K562 (cell line): ENCODE results near the gene NTN3. TPM values are rescaled to one million over a fixed set of nuclear protein-coding genes. Genes with fewer than 3 reads are reported as not detected.
A peak's percentile ranks its signal among the peaks of the same experiment; 100 is the strongest.

Experiments
- ATAC-seq: fragments of 200-7000 bp; cut with Tn5 transposase; 3 replicates; pipeline ENCODE4 v1.9.1; 2020; ENCODE audit warnings: moderate library complexity
- BruUV-seq: library from RNA; stranded (reverse); fragments of 400-500 nt; replicated peaks from 2 replicates; lab custom pipeline; 2021; lab: Mats Ljungman, UMichigan
- CTCF ChIA-PET: fragments of 300-600 bp; formaldehyde crosslinking; extraction: SDS; loops from one replicate; lab custom pipeline; 2021; ENCODE audit warnings: low intra/inter-chr PET ratio; lab: Yijun Ruan, JAX
- POLR2A ChIA-PET: fragments of 300-600, 350-650 bp; sonication (Branson Sonifier 250); formaldehyde crosslinking; extraction: SDS; loops from one replicate; lab custom pipeline; 2021; ENCODE audit warnings: antibody characterized with exemption, inconsistent platforms; lab: Yijun Ruan, JAX
- DNase-seq, 4 experiments: peaks; one replicate each; pipeline versions ENCODE4 v3.0.0 to v3.0.0-alpha.2; 2011 to 2018; ENCODE audit warnings: low spot score in 3 of 4, mixed read lengths in 3 of 4; ENCODE audit errors: extremely low read depth in 1 of 4
- FAIRE-seq: peaks from 2 replicates; lab custom pipeline; 2011; peaks lifted over from hg19 to GRCh38; lab: Jason Lieb, UNC
- H2AFZ ChIP-seq: 2 replicates; pipeline ENCODE4 v1.6.0; 2011; ENCODE audit warnings: low read depth, low read length, control low read depth, inconsistent platforms
- H3K27ac ChIP-seq: fragments of 200-600 bp; 3 replicates; pipeline ENCODE4 v1.8.0; 2011; ENCODE audit warnings: low read depth, mild to moderate bottlenecking, control low read depth, inconsistent platforms, low read length, moderate library complexity, mixed read lengths; ENCODE audit errors: extremely low read depth
- H3K27me3 ChIP-seq, 2 experiments: fragments of 300-600 bp in 1 of 2; 2 replicates in 1 of 2; 3 replicates in 1 of 2; pipeline versions ENCODE4 v1.6.0 to v1.8.0; 2011; ENCODE audit warnings: inconsistent platforms in 2 of 2, low read length in 2 of 2, mild to moderate bottlenecking in 1 of 2, mixed read lengths in 1 of 2, moderate library complexity in 1 of 2; ENCODE audit not compliant: control insufficient read depth in 2 of 2, insufficient read depth in 2 of 2
- H3K36me3 ChIP-seq: fragments of 300-600 bp; 3 replicates; pipeline ENCODE4 v1.8.0; 2011; ENCODE audit warnings: mild to moderate bottlenecking, low read length, inconsistent platforms; ENCODE audit not compliant: control insufficient read depth, insufficient read depth
- H3K4me1 ChIP-seq, 2 experiments: fragments of 200-600 bp in 1 of 2; replicated peaks in 1 of 2; 2 replicates in 1 of 2; 3 replicates in 1 of 2; pipeline versions ENCODE4 v1.5.1 to v1.8.0; 2011; ENCODE audit warnings: inconsistent platforms in 2 of 2, low read length in 2 of 2, mild to moderate bottlenecking in 1 of 2, mixed read lengths in 1 of 2, moderate library complexity in 1 of 2; ENCODE audit not compliant: control insufficient read depth in 2 of 2, insufficient read depth in 2 of 2
- H3K4me2 ChIP-seq: 2 replicates; pipeline ENCODE4 v1.6.1; 2011; ENCODE audit warnings: low read length, control low read depth, inconsistent platforms, mixed read lengths; ENCODE audit not compliant: insufficient read depth
- H3K4me3 ChIP-seq: fragments of 200-600 bp; sonication (generic), shearing (Covaris generic); 2 replicates; pipeline ENCODE4 v1.5.1; 2016; ENCODE audit warnings: control low read depth, inconsistent platforms
- H3K79me2 ChIP-seq: fragments of 200-600 bp; 3 replicates; pipeline ENCODE4 v1.8.0; 2011; ENCODE audit warnings: low read length, inconsistent platforms; ENCODE audit not compliant: control insufficient read depth, insufficient read depth
- H3K9ac ChIP-seq, 2 experiments: 2 replicates each; pipeline versions ENCODE4 v1.6.0 to v1.6.1; 2011; ENCODE audit warnings: low read depth in 2 of 2, low read length in 2 of 2, control low read depth in 1 of 2, inconsistent platforms in 1 of 2, mild to moderate bottlenecking in 1 of 2, mixed read lengths in 1 of 2; ENCODE audit not compliant: insufficient read depth in 1 of 2
- H3K9me1 ChIP-seq: one replicate; pipeline ENCODE4 v1.6.0; 2011; ENCODE audit warnings: inconsistent platforms, mild to moderate bottlenecking, low read length, moderate library complexity; ENCODE audit not compliant: control insufficient read depth, insufficient read depth
- H3K9me3 ChIP-seq: replicated peaks from 2 replicates; pipeline ENCODE4 v1.5.1; 2011; ENCODE audit warnings: low read depth, low read length, inconsistent platforms; ENCODE audit not compliant: control insufficient read depth, insufficient read depth
- H4K20me1 ChIP-seq: replicated peaks from 2 replicates; pipeline ENCODE4 v1.6.1; 2011; ENCODE audit warnings: low read length, inconsistent platforms, mixed read lengths; ENCODE audit not compliant: control insufficient read depth, insufficient read depth
- ATF7 ChIP-seq: fragments of 450-650 bp; IDR thresholded peaks from 2 replicates; pipeline ENCODE4 v1.7.1; 2014; ENCODE audit warnings: mild to moderate bottlenecking, moderate library complexity
- C11orf30 ChIP-seq: fragments of 450-650 bp; IDR thresholded peaks from 2 replicates; pipeline ENCODE4 v1.6.1; 2016; ENCODE audit warnings: low read depth, mild to moderate bottlenecking
- CEBPG ChIP-seq, 3 experiments: fragments of 200-800 bp in 1 of 3; sonication (Bioruptor generic) in 1 of 3; sonication (generic) in 1 of 3; formaldehyde crosslinking in 1 of 3; IDR thresholded peaks in 2 of 3; conservative IDR thresholded peaks in 1 of 3; 2 replicates each; pipeline versions ENCODE4 v1.6.1 to v1.8.0; 2016 to 2022; ENCODE audit warnings: missing compliant biosample characterization in 2 of 3, missing genetic modification characterization in 2 of 3, mild to moderate bottlenecking in 1 of 3, missing genetic modification reagents in 1 of 3
- DACH1 ChIP-seq: fragments of 450-650 bp; IDR thresholded peaks from 2 replicates; pipeline ENCODE4 v1.6.1; 2018; ENCODE audit not compliant: partially characterized antibody
- HMGXB4 ChIP-seq: sonication (generic); formaldehyde crosslinking; IDR thresholded peaks from 2 replicates; pipeline ENCODE4 v1.8.1; 2023; ENCODE audit warnings: mild to moderate bottlenecking, missing genetic modification reagents
- MCM5 ChIP-seq: fragments of 450-650 bp; IDR thresholded peaks from 2 replicates; pipeline ENCODE4 v1.6.1; 2016; ENCODE audit warnings: low read depth
- NCOA1 ChIP-seq: fragments of 450-650 bp; IDR thresholded peaks from 2 replicates; pipeline ENCODE4 v1.6.1; 2016; ENCODE audit warnings: low read depth
- POLR2A ChIP-seq: fragments of 450-650 bp; conservative IDR thresholded peaks from 2 replicates; pipeline ENCODE4 v1.6.1; 2016
- POLR2B ChIP-seq: fragments of 450-650 bp; IDR thresholded peaks from 2 replicates; pipeline ENCODE4 v1.6.1; 2018; ENCODE audit warnings: low read depth; ENCODE audit not compliant: partially characterized antibody
- POLR2G ChIP-seq: fragments of 200-400 bp; formaldehyde crosslinking; IDR thresholded peaks from 2 replicates; pipeline ENCODE4 v1.6.1; 2017; ENCODE audit warnings: low read depth, mild to moderate bottlenecking, antibody characterized with exemption, low read length, moderate library complexity
- TAL1 ChIP-seq: fragments of 450-650 bp; IDR thresholded peaks from 2 replicates; pipeline ENCODE4 v1.6.1; 2016; ENCODE audit warnings: mild to moderate bottlenecking
- THAP12 ChIP-seq: fragments of 250-450 bp; sonication (Bioruptor Pico); IDR thresholded peaks from 2 replicates; pipeline ENCODE4 v1.9.0; 2021; ENCODE audit warnings: mild to moderate bottlenecking, inconsistent platforms
- ZBED1 ChIP-seq: IDR thresholded peaks from 2 replicates; pipeline ENCODE4 v1.6.1; 2014
- ZNF316 ChIP-seq: fragments of 450-650 bp; IDR thresholded peaks from 2 replicates; pipeline ENCODE4 v1.6.1; 2016
- WGBS: fragments of 100-300 bp; shearing (Covaris generic); methylation state at CpG from one replicate; pipeline ENCODE4 v1.1.6; 2016; ENCODE audit warnings: low coverage, mixed read lengths; ENCODE audit not compliant: insufficient coverage; ENCODE audit errors: missing lambda C conversion rate; 5-methylcytosine and 5-hydroxymethylcytosine counted together
- in situ Hi-C: fragments of 300-500 bp; cut with MboI; formaldehyde crosslinking; loops from 4 replicates; pipeline ENCODE4 v1.15.0; 2018; ENCODE audit warnings: inconsistent platforms, mixed read lengths
- intact Hi-C: fragments of 100-400 bp; cut with micrococcal nuclease; formaldehyde crosslinking; loops from 2 replicates; pipeline ENCODE4 v1.14.2; 2022
- polyA plus RNA-seq, 8 experiments: library from polyadenylated mRNA; depleted of rRNA in 4 of 8; stranded (reverse) in 5 of 8; unstranded in 3 of 8; fragments of >200 nt; fragmentation: Nextera tagmentation in 2 of 8; fragmentation: Illumina TruSeq in 1 of 8; extraction: Ambion mirVana in 2 of 8; extraction: Trizol in 1 of 8; gene quantifications; 2 replicates each; pipeline versions ENCODE4 v1.2.1 to v1.2.3, GENCODE V29; 2011 to 2014; ENCODE audit warnings: inconsistent platforms in 1 of 8, missing spikeins in 1 of 8
- total RNA-seq, 7 experiments: library from RNA; depleted of rRNA in 6 of 7; stranded (reverse); fragments of >200 nt in 6 of 7; fragmentation: Illumina TruSeq in 2 of 7; extraction: Trizol in 2 of 7; gene quantifications; 2 replicates each; pipeline versions ENCODE4 v1.2.1 to v1.2.3, GENCODE V29; 2011 to 2021; ENCODE audit warnings: low replicate concordance in 1 of 7
- TF ChIP-seq, protein P1 (sequence below): sonication (generic); formaldehyde crosslinking; IDR thresholded peaks from 2 replicates; pipeline ENCODE4 v1.8.1; 2022; ENCODE audit warnings: missing genetic modification reagents

The NTN3 gene
- total and polyA plus RNA-seq, 9 of the 15 experiments (the other 6 are each of a cell fraction or from before 2014, with no cell fraction given), result not detected

GRCh38 chr16:2458887-2459646, 12.0 kb upstream of the NTN3 start:
- Histone ChIP-seq H3K9me3 (no peaks in the 10 kb centered on the region), H3K27ac (peak overlapping the region; percentile 50)
- no TSS peak for BruUV-seq

More at GRCh38 chr16:2458887-2459646, 12.0 kb upstream of the NTN3 start:
- ATAC-seq, result no peak; the same call in none of the 3 replicates
- TF ChIP-seq ZNF316 (peak; percentile 64; the same call in 1 of the 2 replicates), TAL1 (no peak), MCM5 (no peak), C11orf30 (peak; percentile 38; the same call in 1 of the 2 replicates), POLR2B (peak; percentile 68), HMGXB4 (0 out of 2 replicates have a peak, but pooled peaks have one; percentile 27), NCOA1 (no peak), DACH1 (no peak), ZBED1 (no peak), POLR2A (peak; percentile 76; the same call in 1 of the 2 replicates), ATF7 (no peak), POLR2G (peak; percentile 0; the same call in 1 of the 2 replicates), CEBPG (CRISPR knock-in tag; IDR thresholded peaks at IDR 0.05) (no peak), CEBPG (tag; conservative IDR thresholded peaks at IDR 0.05 in 1 of 2, IDR thresholded peaks at IDR 0.05 in 1 of 2) (no peak), THAP12 (CRISPR knock-in tag) (0 out of 2 replicates have a peak, but pooled peaks have one; percentile 20)
- TF ChIP-seq, protein P1, sequence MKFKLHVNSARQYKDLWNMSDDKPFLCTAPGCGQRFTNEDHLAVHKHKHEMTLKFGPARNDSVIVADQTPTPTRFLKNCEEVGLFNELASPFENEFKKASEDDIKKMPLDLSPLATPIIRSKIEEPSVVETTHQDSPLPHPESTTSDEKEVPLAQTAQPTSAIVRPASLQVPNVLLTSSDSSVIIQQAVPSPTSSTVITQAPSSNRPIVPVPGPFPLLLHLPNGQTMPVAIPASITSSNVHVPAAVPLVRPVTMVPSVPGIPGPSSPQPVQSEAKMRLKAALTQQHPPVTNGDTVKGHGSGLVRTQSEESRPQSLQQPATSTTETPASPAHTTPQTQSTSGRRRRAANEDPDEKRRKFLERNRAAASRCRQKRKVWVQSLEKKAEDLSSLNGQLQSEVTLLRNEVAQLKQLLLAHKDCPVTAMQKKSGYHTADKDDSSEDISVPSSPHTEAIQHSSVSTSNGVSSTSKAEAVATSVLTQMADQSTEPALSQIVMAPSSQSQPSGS (CRISPR knock-in tag), result no peak
- WGBS, result 16% methylated on average over 16 of the region's 18 CpGs
- intact Hi-C loops, result no loop called here
- peaks cover 10 to 73% of the 10 kb centered on the region in 2 experiments; a peak in 4 of 5 replicates for H3K4me1 ChIP-seq
- H3K27me3 ChIP-seq, result no peaks in the 10 kb centered on the region
- in situ Hi-C loops, result no loop called here
- H3K9ac ChIP-seq, result peak overlapping the region; percentile 66 to 97
- POLR2A ChIA-PET, result interaction anchor here (0.6 to 1.2 kb wide), 7 partner anchors 8 to 211 kb away, joined by 3 to 5 read pairs (median 4); no protein-coding TSS in a partner anchor
- FAIRE-seq, result peak; percentile 44
- H3K79me2 ChIP-seq, result peaks cover 16% of the 10 kb centered on the region
- peak in 2 of 4 experiments; percentile 32 to 36 for DNase-seq
- H3K36me3 ChIP-seq, result peaks cover 69% of the 10 kb centered on the region; the same call in 2 of the 3 replicates
- H3K9me1 ChIP-seq, result peaks cover 6% of the 10 kb centered on the region
- H4K20me1 ChIP-seq, result no peaks in the 10 kb centered on the region; the same call in 1 of the 2 replicates
- peak overlapping the region; percentile 94 for H3K4me2 ChIP-seq
- H2AFZ ChIP-seq, result peak overlapping the region; percentile 69
- CTCF ChIA-PET, result no interaction called here
- peak overlapping the region; percentile 77 for H3K4me3 ChIP-seq
